ENCODE results near the gene MT1F.

DNA sequence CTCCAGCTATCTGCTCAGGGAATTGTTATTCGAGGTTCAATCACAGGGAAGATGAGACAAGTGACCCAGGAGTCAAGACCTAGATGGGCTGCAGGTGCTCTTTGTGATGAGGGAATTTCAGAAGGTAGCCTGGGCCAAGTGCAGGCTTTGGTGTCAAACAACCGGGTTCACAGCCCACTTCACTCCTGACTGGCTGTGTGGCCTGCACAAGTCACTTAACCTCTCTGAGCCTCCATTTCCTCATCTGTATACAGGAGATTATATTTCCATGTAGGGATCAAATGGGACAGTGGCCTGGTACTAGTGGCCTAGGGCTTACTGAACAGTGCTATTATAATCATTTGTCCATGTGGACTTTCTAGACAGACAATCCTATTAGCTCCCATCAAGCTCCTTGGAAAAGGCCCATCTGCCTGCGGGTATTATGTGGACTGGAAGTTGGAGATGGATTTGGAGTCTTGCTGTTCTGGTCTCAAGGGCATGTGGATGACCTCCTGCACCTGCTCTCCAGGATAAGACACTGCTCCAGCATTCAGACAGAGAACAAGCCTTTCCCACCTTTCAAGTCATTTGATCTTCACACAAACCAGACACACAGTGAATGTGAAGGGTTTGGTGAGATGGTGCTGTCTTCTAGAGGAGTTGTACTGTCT, 21.4 kb downstream of the MT1F start:
- TF ChIP-seq, protein P1, sequence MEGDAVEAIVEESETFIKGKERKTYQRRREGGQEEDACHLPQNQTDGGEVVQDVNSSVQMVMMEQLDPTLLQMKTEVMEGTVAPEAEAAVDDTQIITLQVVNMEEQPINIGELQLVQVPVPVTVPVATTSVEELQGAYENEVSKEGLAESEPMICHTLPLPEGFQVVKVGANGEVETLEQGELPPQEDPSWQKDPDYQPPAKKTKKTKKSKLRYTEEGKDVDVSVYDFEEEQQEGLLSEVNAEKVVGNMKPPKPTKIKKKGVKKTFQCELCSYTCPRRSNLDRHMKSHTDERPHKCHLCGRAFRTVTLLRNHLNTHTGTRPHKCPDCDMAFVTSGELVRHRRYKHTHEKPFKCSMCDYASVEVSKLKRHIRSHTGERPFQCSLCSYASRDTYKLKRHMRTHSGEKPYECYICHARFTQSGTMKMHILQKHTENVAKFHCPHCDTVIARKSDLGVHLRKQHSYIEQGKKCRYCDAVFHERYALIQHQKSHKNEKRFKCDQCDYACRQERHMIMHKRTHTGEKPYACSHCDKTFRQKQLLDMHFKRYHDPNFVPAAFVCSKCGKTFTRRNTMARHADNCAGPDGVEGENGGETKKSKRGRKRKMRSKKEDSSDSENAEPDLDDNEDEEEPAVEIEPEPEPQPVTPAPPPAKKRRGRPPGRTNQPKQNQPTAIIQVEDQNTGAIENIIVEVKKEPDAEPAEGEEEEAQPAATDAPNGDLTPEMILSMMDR (conservative IDR thresholded peaks at IDR 0.05 in 1 of 2, IDR thresholded peaks at IDR 0.05 in 1 of 2; ENCODE audit: low read depth in 1 of 2, low read length in 2 of 2): no peak
- TF ChIP-seq EZH2 (IDR thresholded peaks at IDR 0.05; ENCODE audit: low read length, missing control alignments): no peak

Data from fibroblast of lung (primary cell).